ENCODE results near the gene ABL1. TPM values are rescaled to one million over a fixed set of nuclear protein-coding genes. Genes with fewer than 3 reads are reported as not detected.

Gene ABL1
- total RNA-seq, 1 donor from 2014 or later: 118 TPM

DNA sequence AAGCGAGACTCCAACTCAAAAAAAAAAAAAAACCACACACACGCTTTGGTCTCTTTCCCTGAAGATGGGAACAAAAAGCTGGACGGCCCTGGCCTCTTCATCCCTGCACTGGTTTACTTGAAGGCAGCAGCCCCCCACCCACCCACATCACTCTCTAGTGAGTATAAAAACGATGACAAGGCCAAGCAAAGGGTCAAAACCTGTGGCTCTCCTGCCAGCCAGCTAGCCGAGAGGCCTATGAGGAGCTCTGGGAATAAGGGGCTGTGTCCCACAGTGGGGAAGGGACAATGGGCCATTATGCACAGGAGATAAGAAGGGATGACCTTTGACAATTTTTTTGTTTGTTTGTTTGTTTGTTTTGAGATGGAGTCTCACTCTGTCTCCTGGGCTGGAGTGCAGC, 48.4 kb downstream of the ABL1 start:
- Mint-ChIP-seq H3K36me3 (ENCODE audit: unreplicated experiment) (peaks cover 5% of the 10 kb centered on the region), H3K9me3 (ENCODE audit: unreplicated experiment) (peaks cover 8% of the 10 kb centered on the region), H3K4me1 (ENCODE audit: low read depth, unreplicated experiment) (no peaks in the 10 kb centered on the region), H3K27ac (ENCODE audit: unreplicated experiment) (no peak overlapping the region), H3K27me3 (ENCODE audit: unreplicated experiment) (peaks cover 10% of the 10 kb centered on the region), H3K4me3 (ENCODE audit: unreplicated experiment) (no peak overlapping the region)
- TF ChIP-seq CTCF (IDR thresholded peaks at IDR 0.05; ENCODE audit: partially characterized antibody, unreplicated experiment): no peak
- no peak for DNase-seq

- Mint-ChIP-seq H3K27ac (ENCODE audit: unreplicated experiment) (no peak overlapping the region), H3K27me3 (ENCODE audit: unreplicated experiment) (peaks cover 10% of the 10 kb centered on the region), H3K36me3 (ENCODE audit: unreplicated experiment) (peaks cover 5% of the 10 kb centered on the region), H3K4me3 (ENCODE audit: unreplicated experiment) (no peak overlapping the region), H3K4me1 (ENCODE audit: low read depth, unreplicated experiment) (no peaks in the 10 kb centered on the region), H3K9me3 (ENCODE audit: unreplicated experiment) (peaks cover 8% of the 10 kb centered on the region)
- no peak for DNase-seq
- no peak for TF ChIP-seq CTCF (IDR thresholded peaks at IDR 0.05; ENCODE audit: partially characterized antibody, unreplicated experiment)
Observed at GRCh38 chr9:130884111-130884531, 49.1 kb downstream of the ABL1 start.

- Mint-ChIP-seq H3K4me1 (ENCODE audit: low read depth, unreplicated experiment) (peaks cover 1% of the 10 kb centered on the region), H3K4me3 (ENCODE audit: unreplicated experiment) (no peak overlapping the region), H3K9me3 (ENCODE audit: unreplicated experiment) (peaks cover 8% of the 10 kb centered on the region), H3K36me3 (ENCODE audit: unreplicated experiment) (peaks cover 5% of the 10 kb centered on the region), H3K27me3 (ENCODE audit: unreplicated experiment) (peaks cover 10% of the 10 kb centered on the region), H3K27ac (ENCODE audit: unreplicated experiment) (peak overlapping the region; percentile 48)
- no peak for TF ChIP-seq CTCF (IDR thresholded peaks at IDR 0.05; ENCODE audit: partially characterized antibody, unreplicated experiment)
- no peak for DNase-seq
Observed at GRCh38 chr9:130884542-130885483, 49.8 kb downstream of the ABL1 start.

DNA sequence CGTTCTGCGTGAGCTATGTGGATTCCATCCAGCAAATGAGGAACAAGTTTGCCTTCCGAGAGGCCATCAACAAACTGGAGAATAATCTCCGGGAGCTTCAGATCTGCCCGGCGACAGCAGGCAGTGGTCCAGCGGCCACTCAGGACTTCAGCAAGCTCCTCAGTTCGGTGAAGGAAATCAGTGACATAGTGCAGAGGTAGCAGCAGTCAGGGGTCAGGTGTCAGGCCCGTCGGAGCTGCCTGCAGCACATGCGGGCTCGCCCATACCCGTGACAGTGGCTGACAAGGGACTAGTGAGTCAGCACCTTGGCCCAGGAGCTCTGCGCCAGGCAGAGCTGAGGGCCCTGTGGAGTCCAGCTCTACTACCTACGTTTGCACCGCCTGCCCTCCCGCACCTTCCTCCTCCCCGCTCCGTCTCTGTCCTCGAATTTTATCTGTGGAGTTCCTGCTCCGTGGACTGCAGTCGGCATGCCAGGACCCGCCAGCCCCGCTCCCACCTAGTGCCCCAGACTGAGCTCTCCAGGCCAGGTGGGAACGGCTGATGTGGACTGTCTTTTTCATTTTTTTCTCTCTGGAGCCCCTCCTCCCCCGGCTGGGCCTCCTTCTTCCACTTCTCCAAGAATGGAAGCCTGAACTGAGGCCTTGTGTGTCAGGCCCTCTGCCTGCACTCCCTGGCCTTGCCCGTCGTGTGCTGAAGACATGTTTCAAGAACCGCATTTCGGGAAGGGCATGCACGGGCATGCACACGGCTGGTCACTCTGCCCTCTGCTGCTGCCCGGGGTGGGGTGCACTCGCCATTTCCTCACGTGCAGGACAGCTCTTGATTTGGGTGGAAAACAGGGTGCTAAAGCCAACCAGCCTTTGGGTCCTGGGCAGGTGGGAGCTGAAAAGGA, 50.7 kb downstream of the ABL1 start:
- H3K27me3 Mint-ChIP-seq (ENCODE audit: unreplicated experiment): peaks cover 10% of the 10 kb centered on the region
- TF ChIP-seq CTCF (IDR thresholded peaks at IDR 0.05; ENCODE audit: partially characterized antibody, unreplicated experiment): no peak
- no peak for DNase-seq
- H3K27ac Mint-ChIP-seq (ENCODE audit: unreplicated experiment): peak overlapping the region; percentile 48
- H3K9me3 Mint-ChIP-seq (ENCODE audit: unreplicated experiment): peaks cover 8% of the 10 kb centered on the region
- H3K4me1 Mint-ChIP-seq (ENCODE audit: low read depth, unreplicated experiment): peaks cover 4% of the 10 kb centered on the region
- no peak overlapping the region for H3K4me3 Mint-ChIP-seq (ENCODE audit: unreplicated experiment)
- peaks cover 5% of the 10 kb centered on the region for H3K36me3 Mint-ChIP-seq (ENCODE audit: unreplicated experiment)

All from glutamatergic neuron (in vitro differentiated cells).